H1 (cell line): ENCODE measurements around the gene ARHGAP1. TPM values are rescaled to one million over a fixed set of nuclear protein-coding genes. Genes with fewer than 3 reads are reported as not detected.

Experiments
- polyA plus RNA-seq, 7 experiments: library from polyadenylated mRNA; depleted of rRNA in 3 of 7; stranded (reverse) in 5 of 7; unstranded in 2 of 7; fragments of >200 nt in 5 of 7; fragments of 200-250 nt in 2 of 7; gene quantifications; 1 replicate in 5 of 7; 2 replicates in 1 of 7; 4 replicates in 1 of 7; pipeline versions ENCODE4 v1.2.1 to v1.2.3, GENCODE V29; 2011 to 2013; ENCODE audit warnings: missing spikeins in 2 of 7, mixed read lengths in 2 of 7
- total RNA-seq: library from RNA; stranded (reverse); fragmentation: NEBNext Ultra II Directional; extraction: Animal tissue kit (Norgen Biotek cat#: 25700); gene quantifications from 2 replicates; pipeline ENCODE4 v1.2.1, GENCODE V29; 2021
- TF ChIP-seq, protein P1 (sequence below): fragments of 300-600 bp; sonication (generic); IDR thresholded peaks from 2 replicates; pipeline ENCODE4 v1.7.1; 2012; ENCODE audit warnings: low read length, moderate library complexity, mild to moderate bottlenecking, inconsistent platforms; ENCODE audit not compliant: insufficient replicate concordance

ARHGAP1 gene
- total and polyA plus RNA-seq, 2 of the 8 experiments (the other 6 are each of a cell fraction or from before 2014, with no cell fraction given), result 28.6 to 58.8 TPM

DNA sequence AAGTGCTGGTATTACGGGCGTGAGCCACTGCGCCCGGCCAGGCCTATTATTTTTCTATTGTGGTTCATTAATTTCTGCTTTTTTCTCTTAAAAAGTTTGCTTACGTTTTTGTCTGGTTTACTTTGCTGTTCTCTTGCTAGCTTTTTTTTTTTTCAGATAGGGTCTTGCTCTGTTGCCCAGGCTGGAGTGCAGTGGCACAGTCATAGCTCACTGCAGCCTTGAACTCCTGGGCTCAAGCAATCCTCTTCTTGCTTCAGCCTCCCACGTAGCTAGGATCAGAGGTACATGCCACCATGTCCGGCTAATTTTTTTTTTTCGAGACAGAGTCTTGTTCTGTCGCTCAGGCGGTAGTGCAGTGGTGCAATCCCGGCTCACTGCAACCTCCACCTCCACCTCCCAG, 37.3 kb upstream of the ARHGAP1 start (continued):
- TF ChIP-seq, protein P1, sequence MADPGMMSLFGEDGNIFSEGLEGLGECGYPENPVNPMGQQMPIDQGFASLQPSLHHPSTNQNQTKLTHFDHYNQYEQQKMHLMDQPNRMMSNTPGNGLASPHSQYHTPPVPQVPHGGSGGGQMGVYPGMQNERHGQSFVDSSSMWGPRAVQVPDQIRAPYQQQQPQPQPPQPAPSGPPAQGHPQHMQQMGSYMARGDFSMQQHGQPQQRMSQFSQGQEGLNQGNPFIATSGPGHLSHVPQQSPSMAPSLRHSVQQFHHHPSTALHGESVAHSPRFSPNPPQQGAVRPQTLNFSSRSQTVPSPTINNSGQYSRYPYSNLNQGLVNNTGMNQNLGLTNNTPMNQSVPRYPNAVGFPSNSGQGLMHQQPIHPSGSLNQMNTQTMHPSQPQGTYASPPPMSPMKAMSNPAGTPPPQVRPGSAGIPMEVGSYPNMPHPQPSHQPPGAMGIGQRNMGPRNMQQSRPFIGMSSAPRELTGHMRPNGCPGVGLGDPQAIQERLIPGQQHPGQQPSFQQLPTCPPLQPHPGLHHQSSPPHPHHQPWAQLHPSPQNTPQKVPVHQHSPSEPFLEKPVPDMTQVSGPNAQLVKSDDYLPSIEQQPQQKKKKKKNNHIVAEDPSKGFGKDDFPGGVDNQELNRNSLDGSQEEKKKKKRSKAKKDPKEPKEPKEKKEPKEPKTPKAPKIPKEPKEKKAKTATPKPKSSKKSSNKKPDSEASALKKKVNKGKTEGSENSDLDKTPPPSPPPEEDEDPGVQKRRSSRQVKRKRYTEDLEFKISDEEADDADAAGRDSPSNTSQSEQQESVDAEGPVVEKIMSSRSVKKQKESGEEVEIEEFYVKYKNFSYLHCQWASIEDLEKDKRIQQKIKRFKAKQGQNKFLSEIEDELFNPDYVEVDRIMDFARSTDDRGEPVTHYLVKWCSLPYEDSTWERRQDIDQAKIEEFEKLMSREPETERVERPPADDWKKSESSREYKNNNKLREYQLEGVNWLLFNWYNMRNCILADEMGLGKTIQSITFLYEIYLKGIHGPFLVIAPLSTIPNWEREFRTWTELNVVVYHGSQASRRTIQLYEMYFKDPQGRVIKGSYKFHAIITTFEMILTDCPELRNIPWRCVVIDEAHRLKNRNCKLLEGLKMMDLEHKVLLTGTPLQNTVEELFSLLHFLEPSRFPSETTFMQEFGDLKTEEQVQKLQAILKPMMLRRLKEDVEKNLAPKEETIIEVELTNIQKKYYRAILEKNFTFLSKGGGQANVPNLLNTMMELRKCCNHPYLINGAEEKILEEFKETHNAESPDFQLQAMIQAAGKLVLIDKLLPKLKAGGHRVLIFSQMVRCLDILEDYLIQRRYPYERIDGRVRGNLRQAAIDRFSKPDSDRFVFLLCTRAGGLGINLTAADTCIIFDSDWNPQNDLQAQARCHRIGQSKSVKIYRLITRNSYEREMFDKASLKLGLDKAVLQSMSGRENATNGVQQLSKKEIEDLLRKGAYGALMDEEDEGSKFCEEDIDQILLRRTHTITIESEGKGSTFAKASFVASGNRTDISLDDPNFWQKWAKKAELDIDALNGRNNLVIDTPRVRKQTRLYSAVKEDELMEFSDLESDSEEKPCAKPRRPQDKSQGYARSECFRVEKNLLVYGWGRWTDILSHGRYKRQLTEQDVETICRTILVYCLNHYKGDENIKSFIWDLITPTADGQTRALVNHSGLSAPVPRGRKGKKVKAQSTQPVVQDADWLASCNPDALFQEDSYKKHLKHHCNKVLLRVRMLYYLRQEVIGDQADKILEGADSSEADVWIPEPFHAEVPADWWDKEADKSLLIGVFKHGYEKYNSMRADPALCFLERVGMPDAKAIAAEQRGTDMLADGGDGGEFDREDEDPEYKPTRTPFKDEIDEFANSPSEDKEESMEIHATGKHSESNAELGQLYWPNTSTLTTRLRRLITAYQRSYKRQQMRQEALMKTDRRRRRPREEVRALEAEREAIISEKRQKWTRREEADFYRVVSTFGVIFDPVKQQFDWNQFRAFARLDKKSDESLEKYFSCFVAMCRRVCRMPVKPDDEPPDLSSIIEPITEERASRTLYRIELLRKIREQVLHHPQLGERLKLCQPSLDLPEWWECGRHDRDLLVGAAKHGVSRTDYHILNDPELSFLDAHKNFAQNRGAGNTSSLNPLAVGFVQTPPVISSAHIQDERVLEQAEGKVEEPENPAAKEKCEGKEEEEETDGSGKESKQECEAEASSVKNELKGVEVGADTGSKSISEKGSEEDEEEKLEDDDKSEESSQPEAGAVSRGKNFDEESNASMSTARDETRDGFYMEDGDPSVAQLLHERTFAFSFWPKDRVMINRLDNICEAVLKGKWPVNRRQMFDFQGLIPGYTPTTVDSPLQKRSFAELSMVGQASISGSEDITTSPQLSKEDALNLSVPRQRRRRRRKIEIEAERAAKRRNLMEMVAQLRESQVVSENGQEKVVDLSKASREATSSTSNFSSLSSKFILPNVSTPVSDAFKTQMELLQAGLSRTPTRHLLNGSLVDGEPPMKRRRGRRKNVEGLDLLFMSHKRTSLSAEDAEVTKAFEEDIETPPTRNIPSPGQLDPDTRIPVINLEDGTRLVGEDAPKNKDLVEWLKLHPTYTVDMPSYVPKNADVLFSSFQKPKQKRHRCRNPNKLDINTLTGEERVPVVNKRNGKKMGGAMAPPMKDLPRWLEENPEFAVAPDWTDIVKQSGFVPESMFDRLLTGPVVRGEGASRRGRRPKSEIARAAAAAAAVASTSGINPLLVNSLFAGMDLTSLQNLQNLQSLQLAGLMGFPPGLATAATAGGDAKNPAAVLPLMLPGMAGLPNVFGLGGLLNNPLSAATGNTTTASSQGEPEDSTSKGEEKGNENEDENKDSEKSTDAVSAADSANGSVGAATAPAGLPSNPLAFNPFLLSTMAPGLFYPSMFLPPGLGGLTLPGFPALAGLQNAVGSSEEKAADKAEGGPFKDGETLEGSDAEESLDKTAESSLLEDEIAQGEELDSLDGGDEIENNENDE, result no peak
- TF ChIP-seq, all 59 proteins: peak for 0
